ENCODE results near the gene GCN1.

GCN1 gene

GRCh38 chr12:120156315-120157259, 37.9 kb downstream of the GCN1 start:
- no peak for DNase-seq (ENCODE audit: extremely low spot score, insufficient read length, low read depth)
- FAIRE-seq = no peak

GRCh38 chr12:120155072-120155471, 39.4 kb downstream of the GCN1 start:
- DNase-seq (ENCODE audit: extremely low spot score, insufficient read length, low read depth) (no peak), FAIRE-seq (no peak)

- DNase-seq (ENCODE audit: extremely low spot score, insufficient read length, low read depth) (no peak), FAIRE-seq (no peak)
Observed at GRCh38 chr12:120150919-120151525, 43.5 kb downstream of the GCN1 start.

GRCh38 chr12:120148011-120148410, 46.5 kb downstream of the GCN1 start:
- FAIRE-seq (no peak), DNase-seq (ENCODE audit: extremely low spot score, insufficient read length, low read depth) (no peak)

GRCh38 chr12:120145164-120145563, 49.4 kb downstream of the GCN1 start:
- FAIRE-seq (no peak), DNase-seq (ENCODE audit: extremely low spot score, insufficient read length, low read depth) (no peak)

GRCh38 chr12:120144215-120144614, 50.3 kb downstream of the GCN1 start:
- DNase-seq (ENCODE audit: extremely low spot score, insufficient read length, low read depth) (no peak), FAIRE-seq (no peak)

GRCh38 chr12:120142231-120142877, 52.2 kb downstream of the GCN1 start:
- DNase-seq (ENCODE audit: extremely low spot score, insufficient read length, low read depth) = no peak
- no peak for FAIRE-seq

GRCh38 chr12:120141336-120141735, 53.2 kb downstream of the GCN1 start:
- FAIRE-seq = no peak

GRCh38 chr12:120140603-120141002, 53.9 kb downstream of the GCN1 start:
- FAIRE-seq = no peak
- no peak for DNase-seq (ENCODE audit: extremely low spot score, insufficient read length, low read depth)

More at GRCh38 chr12:120141336-120141735, 53.2 kb downstream of the GCN1 start:
- DNase-seq (ENCODE audit: extremely low spot score, insufficient read length, low read depth) = no peak

- DNase-seq (ENCODE audit: extremely low spot score, insufficient read length, low read depth) (no peak), FAIRE-seq (no peak)
Observed at GRCh38 chr12:120139958-120140357, 54.6 kb downstream of the GCN1 start.

- FAIRE-seq = no peak
- no peak for DNase-seq (ENCODE audit: extremely low spot score, insufficient read length, low read depth)
Observed at GRCh38 chr12:120138366-120138765, 56.1 kb downstream of the GCN1 start.

- FAIRE-seq = no peak
- no peak for DNase-seq (ENCODE audit: extremely low spot score, insufficient read length, low read depth)
Observed at GRCh38 chr12:120137833-120138232, 56.7 kb downstream of the GCN1 start.

- FAIRE-seq (no peak), DNase-seq (ENCODE audit: extremely low spot score, insufficient read length, low read depth) (no peak)
Observed at GRCh38 chr12:120136093-120136770, 58.3 kb downstream of the GCN1 start.

GRCh38 chr12:120134307-120134980, 60.1 kb downstream of the GCN1 start:
- no peak for FAIRE-seq

GRCh38 chr12:120132863-120133385, 61.6 kb downstream of the GCN1 start:
- DNase-seq (ENCODE audit: extremely low spot score, insufficient read length, low read depth) (peak; percentile 36), FAIRE-seq (peak; percentile 97)

More at GRCh38 chr12:120134307-120134980, 60.1 kb downstream of the GCN1 start:
- DNase-seq (ENCODE audit: extremely low spot score, insufficient read length, low read depth) = no peak

GRCh38 chr12:120132054-120132836, 62.3 kb downstream of the GCN1 start:
- peak; percentile 60 for FAIRE-seq
- DNase-seq (ENCODE audit: extremely low spot score, insufficient read length, low read depth) = no peak

- DNase-seq (ENCODE audit: extremely low spot score, insufficient read length, low read depth) (no peak), FAIRE-seq (no peak)
Observed at GRCh38 chr12:120131116-120131515, 63.4 kb downstream of the GCN1 start.

- DNase-seq (ENCODE audit: extremely low spot score, insufficient read length, low read depth) (no peak), FAIRE-seq (no peak)
Observed at GRCh38 chr12:120130011-120130410, 64.5 kb downstream of the GCN1 start.

- DNase-seq (ENCODE audit: extremely low spot score, insufficient read length, low read depth) = no peak
- no peak for FAIRE-seq
Observed at GRCh38 chr12:120126635-120127005, 67.9 kb downstream of the GCN1 start.

Measured in GM18507 (cell line).